ENCODE measurements around the gene STH. TPM values are rescaled to one million over a fixed set of nuclear protein-coding genes. Genes with fewer than 3 reads are reported as not detected.
"Not testable (repeated sequence)": the region's sequence is repeated elsewhere in the genome, so short reads cannot be mapped to it uniquely, and the experiment has no call there.

The STH gene
- total RNA-seq, 1 donor from 2014 or later = not detected

GRCh38 chr17:46001390-46002310 is 2.6 kb downstream of the STH start:
- no peak for TF ChIP-seq CTCF (IDR thresholded peaks at IDR 0.05)
- Histone ChIP-seq H3K27ac (no peak overlapping the region), H3K4me3 (no peak overlapping the region), H3K27me3 (ENCODE audit: low read depth) (no peaks in the 10 kb centered on the region), H3K36me3 (no peaks in the 10 kb centered on the region), H3K9me3 (no peaks in the 10 kb centered on the region), H3K4me1 (no peaks in the 10 kb centered on the region)
- intact Hi-C loops (cut with DNase I) = no loop called here
- ATAC-seq (peak in 1 of 2 donors; percentile 7), DNase-seq (no peak)

GRCh38 chr17:46002311-46002972 is 3.4 kb downstream of the STH start:
- Histone ChIP-seq H3K4me3 (no peak overlapping the region), H3K4me1 (no peaks in the 10 kb centered on the region), H3K36me3 (no peaks in the 10 kb centered on the region), H3K27me3 (ENCODE audit: low read depth) (no peaks in the 10 kb centered on the region), H3K9me3 (no peaks in the 10 kb centered on the region), H3K27ac (no peak overlapping the region)
- peak; percentile 73 for DNase-seq
- TF ChIP-seq CTCF (IDR thresholded peaks at IDR 0.05) = peak; percentile 98
- peak; percentile 88 to 92 for ATAC-seq
- intact Hi-C loops (cut with DNase I) = no loop called here

- peak in 1 of 2 donors; percentile 8 for ATAC-seq
- no peak overlapping the region for H3K4me3 ChIP-seq
- DNase-seq = no peak
- no peaks in the 10 kb centered on the region for H3K9me3 ChIP-seq
- H3K4me1 ChIP-seq = no peaks in the 10 kb centered on the region
- no peaks in the 10 kb centered on the region for H3K36me3 ChIP-seq
- no peak for TF ChIP-seq CTCF (IDR thresholded peaks at IDR 0.05)
- H3K27ac ChIP-seq = no peak overlapping the region
- intact Hi-C loops (cut with DNase I) = no loop called here
- no peaks in the 10 kb centered on the region for H3K27me3 ChIP-seq (ENCODE audit: low read depth)
Measured at GRCh38 chr17:46002973-46003316, 3.9 kb downstream of the STH start.

GRCh38 chr17:46003907-46004748 is 5.1 kb downstream of the STH start:
- no peaks in the 10 kb centered on the region for H3K9me3 ChIP-seq
- ATAC-seq (no peak), DNase-seq (no peak)
- H3K4me3 ChIP-seq = no peak overlapping the region
- intact Hi-C loops (cut with DNase I) = no loop called here
- no peak overlapping the region for H3K27ac ChIP-seq
- no peak for TF ChIP-seq CTCF (IDR thresholded peaks at IDR 0.05)
- no peaks in the 10 kb centered on the region for H3K36me3 ChIP-seq
- no peaks in the 10 kb centered on the region for H3K4me1 ChIP-seq
- no peaks in the 10 kb centered on the region for H3K27me3 ChIP-seq (ENCODE audit: low read depth)

- H3K27me3 ChIP-seq (ENCODE audit: low read depth); ATAC-seq; intact Hi-C loops (cut with DNase I); H3K4me1 ChIP-seq; H3K4me3 ChIP-seq; H3K9me3 ChIP-seq; DNase-seq; H3K27ac ChIP-seq; H3K36me3 ChIP-seq: not testable (repeated sequence)
Measured at GRCh38 chr17:46006082-46006481, 7.0 kb downstream of the STH start.
